HCT116 (cell line): ENCODE measurements around the gene NR6A1.

Source experiments
- CBX3 ChIP-seq: IDR thresholded peaks from 2 replicates; pipeline ENCODE4 v1.6.1; 2012; ENCODE audit warnings: low read depth
- CTCF ChIP-seq, 3 experiments: fragments of 200-600 bp in 1 of 3; sonication (generic) in 1 of 3; IDR thresholded peaks in 2 of 3; conservative IDR thresholded peaks in 1 of 3; 2 replicates each; pipeline ENCODE4 v1.5.1; 2012 to 2017; ENCODE audit warnings: low read depth in 2 of 3, low read length in 2 of 3, antibody characterized with exemption in 1 of 3, borderline replicate concordance in 1 of 3, control low read depth in 1 of 3, mild to moderate bottlenecking in 1 of 3, mixed read lengths in 1 of 3, mixed run types in 1 of 3, moderate library complexity in 1 of 3; ENCODE audit not compliant: insufficient read depth in 1 of 3
- POLR2A ChIP-seq: IDR thresholded peaks from 2 replicates; pipeline ENCODE4 v1.7.0; 2011; ENCODE audit warnings: borderline replicate concordance; ENCODE audit not compliant: insufficient read depth, insufficient read length; ENCODE audit errors: extremely low read depth

DNA sequence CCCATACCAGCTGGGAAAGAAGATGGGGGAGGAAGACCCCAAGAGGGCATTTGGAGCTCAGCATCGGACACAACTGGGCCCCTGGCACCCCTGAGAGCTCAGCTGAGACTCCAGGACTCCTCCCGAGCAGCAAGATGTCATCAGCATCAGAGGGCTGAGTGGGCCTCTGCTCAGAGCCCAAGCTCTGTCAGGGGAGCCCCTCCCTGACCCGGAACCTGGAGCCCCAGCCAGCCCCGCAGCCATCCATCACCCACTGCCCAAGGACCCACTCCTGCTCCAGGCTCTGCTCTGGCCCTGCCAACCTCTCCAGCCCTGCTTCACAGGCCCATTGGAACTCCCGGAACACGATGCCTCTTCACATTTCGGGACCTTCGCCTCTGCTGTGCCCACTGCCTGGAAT lies 273.7 kb downstream of the NR6A1 start:
- no peak for TF ChIP-seq POLR2A
- no peak for TF ChIP-seq CTCF (IDR thresholded peaks at IDR 0.05 in 2 of 3, conservative IDR thresholded peaks at IDR 0.05 in 1 of 3; ENCODE audit: borderline replicate concordance in 1 of 3, insufficient read depth in 1 of 3, low read depth in 2 of 3, low read length in 2 of 3)
- TF ChIP-seq CBX3, result no peak
